Measurements from ENCODE around the gene RAB33B.

The RAB33B gene

DNA sequence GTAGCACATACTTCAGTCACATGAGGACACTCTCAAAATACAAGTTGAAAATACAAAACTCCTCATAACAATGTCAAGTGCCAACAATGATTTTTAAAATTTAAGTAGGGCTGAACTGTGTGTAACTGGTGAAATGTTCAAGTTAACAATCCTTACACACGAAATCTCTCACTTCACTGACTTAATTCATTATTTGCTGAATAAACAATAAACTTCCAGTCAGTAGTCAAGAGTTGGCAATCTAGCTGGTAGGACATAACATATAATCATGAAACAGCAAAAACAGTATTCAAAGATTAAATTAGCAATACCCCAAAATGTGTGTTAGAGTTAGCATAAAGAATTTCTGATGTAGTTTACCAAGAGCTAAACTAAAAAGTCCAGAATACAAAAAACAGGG is 1.9 kb upstream of the RAB33B start:
- peak overlapping the region; percentile 89 for H3K4me3 ChIP-seq (ENCODE audit: low read depth, low read length, poor library complexity, severe bottlenecking)
- TF ChIP-seq, protein P1, sequence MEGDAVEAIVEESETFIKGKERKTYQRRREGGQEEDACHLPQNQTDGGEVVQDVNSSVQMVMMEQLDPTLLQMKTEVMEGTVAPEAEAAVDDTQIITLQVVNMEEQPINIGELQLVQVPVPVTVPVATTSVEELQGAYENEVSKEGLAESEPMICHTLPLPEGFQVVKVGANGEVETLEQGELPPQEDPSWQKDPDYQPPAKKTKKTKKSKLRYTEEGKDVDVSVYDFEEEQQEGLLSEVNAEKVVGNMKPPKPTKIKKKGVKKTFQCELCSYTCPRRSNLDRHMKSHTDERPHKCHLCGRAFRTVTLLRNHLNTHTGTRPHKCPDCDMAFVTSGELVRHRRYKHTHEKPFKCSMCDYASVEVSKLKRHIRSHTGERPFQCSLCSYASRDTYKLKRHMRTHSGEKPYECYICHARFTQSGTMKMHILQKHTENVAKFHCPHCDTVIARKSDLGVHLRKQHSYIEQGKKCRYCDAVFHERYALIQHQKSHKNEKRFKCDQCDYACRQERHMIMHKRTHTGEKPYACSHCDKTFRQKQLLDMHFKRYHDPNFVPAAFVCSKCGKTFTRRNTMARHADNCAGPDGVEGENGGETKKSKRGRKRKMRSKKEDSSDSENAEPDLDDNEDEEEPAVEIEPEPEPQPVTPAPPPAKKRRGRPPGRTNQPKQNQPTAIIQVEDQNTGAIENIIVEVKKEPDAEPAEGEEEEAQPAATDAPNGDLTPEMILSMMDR (IDR thresholded peaks at IDR 0.05; ENCODE audit: low read length), result no peak
- no peak for TF ChIP-seq EZH2 (IDR thresholded peaks at IDR 0.05; ENCODE audit: borderline replicate concordance, low read length)
- H3K27me3 ChIP-seq (ENCODE audit: insufficient read depth, low read length), result no peaks in the 10 kb centered on the region
- H3K79me2 ChIP-seq (ENCODE audit: insufficient read depth, low read length), result peaks cover 33% of the 10 kb centered on the region
- no peak overlapping the region for H2AFZ ChIP-seq (ENCODE audit: low read length)
- H3K27ac ChIP-seq (ENCODE audit: low read depth, low read length, poor library complexity, severe bottlenecking), result peak overlapping the region; percentile 85
- H3K36me3 ChIP-seq (ENCODE audit: insufficient read depth, low read length), result no peaks in the 10 kb centered on the region
- H3K4me2 ChIP-seq (ENCODE audit: low read length), result peak overlapping the region; percentile 97
- no peaks in the 10 kb centered on the region for H3K9me3 ChIP-seq (ENCODE audit: low read length)
- no peaks in the 10 kb centered on the region for H3F3A ChIP-seq (ENCODE audit: insufficient read depth, low read length)
- peaks cover 38% of the 10 kb centered on the region for H3K4me1 ChIP-seq (ENCODE audit: insufficient read depth, low read length, severe bottlenecking)
- no peaks in the 10 kb centered on the region for H3K9me2 ChIP-seq (ENCODE audit: low read depth, low read length)
- no peaks in the 10 kb centered on the region for H4K20me1 ChIP-seq (ENCODE audit: insufficient read depth, low read length)
- H3K9ac ChIP-seq (ENCODE audit: low read length), result peak overlapping the region; percentile 76

DNA sequence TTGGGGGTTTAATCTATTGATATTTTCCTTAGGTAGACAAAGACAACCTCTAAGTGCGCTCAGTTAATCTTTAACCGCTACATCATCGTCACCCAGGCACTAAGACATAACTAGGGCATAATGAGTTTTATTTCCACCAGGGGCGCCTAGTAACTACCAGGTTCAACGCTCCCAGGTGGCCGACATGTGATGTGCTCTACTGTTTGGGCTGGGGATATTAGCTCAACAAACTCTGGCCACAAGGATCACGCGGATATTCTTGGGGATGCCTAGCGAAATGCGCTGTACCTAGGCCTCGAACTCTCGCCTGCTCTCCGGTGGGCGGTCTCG is 915 bp upstream of the RAB33B start:
- Histone ChIP-seq H2AFZ (ENCODE audit: low read length) (0 out of 2 replicates have a peak overlapping the region, but pooled peaks have one; percentile 5), H3K4me2 (ENCODE audit: low read length) (peak overlapping the region; percentile 97), H4K20me1 (ENCODE audit: insufficient read depth, low read length) (no peaks in the 10 kb centered on the region), H3K27me3 (ENCODE audit: insufficient read depth, low read length) (no peaks in the 10 kb centered on the region), H3K9me2 (ENCODE audit: low read depth, low read length) (no peaks in the 10 kb centered on the region), H3K79me2 (ENCODE audit: insufficient read depth, low read length) (peaks cover 43% of the 10 kb centered on the region), H3K9me3 (ENCODE audit: low read length) (no peaks in the 10 kb centered on the region), H3F3A (ENCODE audit: insufficient read depth, low read length) (no peaks in the 10 kb centered on the region), H3K4me1 (ENCODE audit: insufficient read depth, low read length, severe bottlenecking) (peaks cover 44% of the 10 kb centered on the region), H3K27ac (ENCODE audit: low read depth, low read length, poor library complexity, severe bottlenecking) (peak overlapping the region; percentile 85), H3K36me3 (ENCODE audit: insufficient read depth, low read length) (no peaks in the 10 kb centered on the region), H3K4me3 (ENCODE audit: low read depth, low read length, poor library complexity, severe bottlenecking) (peak overlapping the region; percentile 89), H3K9ac (ENCODE audit: low read length) (peak overlapping the region; percentile 76)
- TF ChIP-seq EZH2 (IDR thresholded peaks at IDR 0.05; ENCODE audit: borderline replicate concordance, low read length), result no peak
- TF ChIP-seq, protein P1 (IDR thresholded peaks at IDR 0.05; ENCODE audit: low read length), result peak; percentile 78

DNA sequence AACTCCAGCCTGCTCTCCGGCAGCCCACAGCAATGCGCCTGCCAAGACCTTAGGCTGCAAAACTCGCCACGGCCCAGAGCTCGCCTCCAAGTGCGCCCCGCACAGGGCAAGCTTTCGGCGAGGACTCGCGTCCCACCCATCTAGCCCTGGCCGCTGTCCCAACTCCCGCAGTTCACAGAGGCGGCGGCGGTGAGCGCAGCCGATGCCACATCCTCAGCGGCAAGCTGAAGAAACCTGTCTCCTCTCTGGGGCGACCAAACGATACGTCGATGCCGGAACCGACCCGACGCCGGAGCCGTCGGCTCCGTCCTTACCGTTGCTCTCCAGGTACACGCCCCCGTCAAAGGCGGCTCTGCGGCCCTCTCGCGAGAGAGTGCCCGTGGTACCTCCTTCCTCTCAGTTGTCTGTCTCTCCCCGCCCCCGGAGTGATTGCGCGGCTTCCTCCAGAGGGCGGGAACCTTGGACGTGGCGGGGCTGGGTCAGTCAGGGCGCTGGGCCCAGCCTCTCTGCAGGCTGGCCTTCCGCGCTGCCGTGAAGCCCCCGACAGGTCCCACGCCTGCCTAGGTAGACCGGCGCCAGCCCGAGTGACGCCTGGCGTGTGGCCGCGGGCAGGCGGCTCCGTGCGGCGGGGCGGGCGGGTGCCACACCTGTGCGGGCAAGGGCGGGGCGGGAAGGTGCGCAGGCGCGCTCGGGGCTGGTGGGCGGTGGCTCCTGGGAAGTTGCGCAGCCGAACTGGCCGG is 380 bp upstream of the RAB33B start:
- peaks cover 44% of the 10 kb centered on the region for H3K4me1 ChIP-seq (ENCODE audit: insufficient read depth, low read length, severe bottlenecking)
- no peaks in the 10 kb centered on the region for H3F3A ChIP-seq (ENCODE audit: insufficient read depth, low read length)
- H3K9me3 ChIP-seq (ENCODE audit: low read length), result no peaks in the 10 kb centered on the region
- peak overlapping the region; percentile 97 for H3K4me2 ChIP-seq (ENCODE audit: low read length)
- TF ChIP-seq EZH2 (IDR thresholded peaks at IDR 0.05; ENCODE audit: borderline replicate concordance, low read length), result no peak
- TF ChIP-seq, protein P1 (IDR thresholded peaks at IDR 0.05; ENCODE audit: low read length), result 0 out of 2 replicates have a peak, but pooled peaks have one; percentile 32
- H3K36me3 ChIP-seq (ENCODE audit: insufficient read depth, low read length), result no peaks in the 10 kb centered on the region
- peaks cover 44% of the 10 kb centered on the region for H3K79me2 ChIP-seq (ENCODE audit: insufficient read depth, low read length)
- H3K27ac ChIP-seq (ENCODE audit: low read depth, low read length, poor library complexity, severe bottlenecking), result peak overlapping the region; percentile 85
- H4K20me1 ChIP-seq (ENCODE audit: insufficient read depth, low read length), result no peaks in the 10 kb centered on the region
- peak overlapping the region; percentile 76 for H3K9ac ChIP-seq (ENCODE audit: low read length)
- no peaks in the 10 kb centered on the region for H3K9me2 ChIP-seq (ENCODE audit: low read depth, low read length)
- no peaks in the 10 kb centered on the region for H3K27me3 ChIP-seq (ENCODE audit: insufficient read depth, low read length)
- H2AFZ ChIP-seq (ENCODE audit: low read length), result 0 out of 2 replicates have a peak overlapping the region, but pooled peaks have one; percentile 5
- H3K4me3 ChIP-seq (ENCODE audit: low read depth, low read length, poor library complexity, severe bottlenecking), result peak overlapping the region; percentile 89

All from OCI-LY1 (cell line).